ENCODE measurements around the gene DDAH1.

Gene DDAH1

GRCh38 chr1:85334962-85335361 lies 130.0 kb downstream of the DDAH1 start:
- no peak for TF ChIP-seq CTCF (IDR thresholded peaks at IDR 0.05)

GRCh38 chr1:85333186-85333585 lies 131.8 kb downstream of the DDAH1 start:
- Histone ChIP-seq H3K27me3 (no peaks in the 10 kb centered on the region), H3K9me3 (no peaks in the 10 kb centered on the region), H3K36me3 (no peaks in the 10 kb centered on the region), H3K4me3 (ENCODE audit: low read depth in 1 of 2, low read length in 1 of 2) (no peak overlapping the region), H3K4me1 (ENCODE audit: control insufficient read depth in 1 of 2, insufficient read depth in 1 of 2, low read depth in 1 of 2, low read length in 1 of 2) (no peaks in the 10 kb centered on the region), H3K27ac (no peak overlapping the region)
- TF ChIP-seq CTCF (IDR thresholded peaks at IDR 0.05), result no peak

More at GRCh38 chr1:85334962-85335361, 130.0 kb downstream of the DDAH1 start:
- H3K27ac ChIP-seq, result no peak overlapping the region
- H3K27me3 ChIP-seq, result no peaks in the 10 kb centered on the region
- no peaks in the 10 kb centered on the region for H3K4me1 ChIP-seq (ENCODE audit: control insufficient read depth in 1 of 2, insufficient read depth in 1 of 2, low read depth in 1 of 2, low read length in 1 of 2)
- no peaks in the 10 kb centered on the region for H3K36me3 ChIP-seq
- no peaks in the 10 kb centered on the region for H3K9me3 ChIP-seq
- no peak overlapping the region for H3K4me3 ChIP-seq (ENCODE audit: low read depth in 1 of 2, low read length in 1 of 2)

- no peaks in the 10 kb centered on the region for H3K27me3 ChIP-seq
- no peak overlapping the region for H3K4me3 ChIP-seq (ENCODE audit: low read depth in 1 of 2, low read length in 1 of 2)
- no peak for TF ChIP-seq CTCF (IDR thresholded peaks at IDR 0.05)
- H3K36me3 ChIP-seq, result no peaks in the 10 kb centered on the region
- H3K9me3 ChIP-seq, result no peaks in the 10 kb centered on the region
- H3K4me1 ChIP-seq (ENCODE audit: control insufficient read depth in 1 of 2, insufficient read depth in 1 of 2, low read depth in 1 of 2, low read length in 1 of 2), result no peaks in the 10 kb centered on the region
- H3K27ac ChIP-seq, result no peak overlapping the region
These were observed 132.4 kb downstream of the DDAH1 start for GRCh38 chr1:85332575-85332974.

GRCh38 chr1:85330711-85331290 lies 134.2 kb downstream of the DDAH1 start:
- Histone ChIP-seq H3K27ac (no peak overlapping the region), H3K4me1 (ENCODE audit: control insufficient read depth in 1 of 2, insufficient read depth in 1 of 2, low read depth in 1 of 2, low read length in 1 of 2) (no peaks in the 10 kb centered on the region), H3K9me3 (no peaks in the 10 kb centered on the region), H3K4me3 (ENCODE audit: low read depth in 1 of 2, low read length in 1 of 2) (no peak overlapping the region), H3K36me3 (no peaks in the 10 kb centered on the region), H3K27me3 (no peaks in the 10 kb centered on the region)
- no peak for TF ChIP-seq CTCF (IDR thresholded peaks at IDR 0.05)

GRCh38 chr1:85330214-85330631 lies 134.7 kb downstream of the DDAH1 start:
- Histone ChIP-seq H3K27ac (no peak overlapping the region), H3K4me3 (ENCODE audit: low read depth in 1 of 2, low read length in 1 of 2) (no peak overlapping the region), H3K27me3 (no peaks in the 10 kb centered on the region), H3K4me1 (ENCODE audit: control insufficient read depth in 1 of 2, insufficient read depth in 1 of 2, low read depth in 1 of 2, low read length in 1 of 2) (no peaks in the 10 kb centered on the region), H3K36me3 (no peaks in the 10 kb centered on the region), H3K9me3 (no peaks in the 10 kb centered on the region)
- no peak for TF ChIP-seq CTCF (IDR thresholded peaks at IDR 0.05)
